Posterior cingulate gyrus (tissue), 11 donors: Measurements from ENCODE around the gene FYCO1.
A peak's percentile ranks its signal among the peaks of the same experiment; 100 is the strongest.

Source experiments
- DNase-seq, 10 donors: peaks; one replicate each; pipeline versions ENCODE4 v3.0.0 to v3.0.0-alpha.2; 2020 to 2021; ENCODE audit warnings: mixed read lengths in 3 of 10
- intact Hi-C: fragments of 100-400 bp; cut with DNase I; formaldehyde crosslinking; loops from one replicate; pipeline ENCODE4 v1.15.1; 2023

The FYCO1 gene

DNA sequence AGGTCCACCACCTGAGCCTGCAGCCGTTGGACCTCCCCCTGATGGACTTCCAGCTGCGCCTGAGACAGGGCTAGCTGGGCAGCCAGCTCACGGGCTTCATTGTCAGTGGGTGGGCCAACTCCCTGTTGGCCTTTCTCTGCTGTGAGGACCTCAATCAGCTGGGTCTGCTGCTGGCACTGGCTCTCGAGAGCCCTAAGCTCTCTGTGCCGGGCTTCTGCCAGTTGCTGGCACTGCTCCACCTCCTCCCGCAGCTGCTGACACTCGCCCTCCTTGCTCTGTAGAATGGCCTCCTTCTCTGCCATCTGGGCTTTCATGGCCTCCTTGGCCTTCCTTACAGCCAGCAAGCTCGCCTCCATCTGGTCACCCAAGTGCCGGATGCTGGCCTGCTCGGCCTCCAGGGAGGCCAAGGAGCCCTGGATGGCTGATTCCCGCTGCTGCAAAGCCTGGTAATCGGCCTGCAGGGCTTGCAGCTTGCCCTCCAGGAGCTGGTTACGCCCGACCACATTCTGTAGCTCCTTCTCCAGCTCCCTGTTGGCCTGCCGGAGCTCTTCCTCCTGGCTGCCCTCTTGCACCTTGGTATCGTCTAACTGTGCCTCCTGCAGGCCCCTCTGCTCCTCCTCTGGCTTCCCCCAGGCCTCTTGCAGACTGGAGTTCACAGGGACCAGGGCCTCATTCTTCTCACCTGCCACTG, 28.5 kb downstream of the FYCO1 start:
- intact Hi-C loops = no loop called here
- peak; percentile 46 to 94 (median 66) for DNase-seq

DNA sequence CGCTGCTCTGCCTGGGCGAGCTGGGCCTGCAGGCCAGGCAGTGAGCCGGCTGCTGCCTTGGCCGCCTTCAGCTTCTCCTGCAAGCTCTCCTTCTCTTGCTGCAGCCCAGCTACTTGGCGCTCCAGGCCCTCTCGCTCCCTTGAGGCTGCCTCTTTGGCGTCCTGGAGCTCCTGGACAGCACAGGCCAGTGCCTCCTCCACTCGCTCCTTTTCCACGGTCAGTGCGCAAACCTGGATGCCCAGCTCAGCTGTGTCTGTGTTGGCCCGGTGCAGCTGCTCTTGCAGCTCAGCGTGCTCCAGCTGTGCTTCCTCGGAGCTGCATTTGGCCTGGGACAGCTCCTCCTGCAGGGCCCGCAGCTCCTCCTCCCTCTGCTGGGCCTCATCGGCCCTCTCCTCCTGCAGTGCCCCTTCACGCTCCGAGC, 29.2 kb downstream of the FYCO1 start:
- peak in 2 of 10 donors; percentile 24 to 82 for DNase-seq
- intact Hi-C loops = no loop called here

DNA sequence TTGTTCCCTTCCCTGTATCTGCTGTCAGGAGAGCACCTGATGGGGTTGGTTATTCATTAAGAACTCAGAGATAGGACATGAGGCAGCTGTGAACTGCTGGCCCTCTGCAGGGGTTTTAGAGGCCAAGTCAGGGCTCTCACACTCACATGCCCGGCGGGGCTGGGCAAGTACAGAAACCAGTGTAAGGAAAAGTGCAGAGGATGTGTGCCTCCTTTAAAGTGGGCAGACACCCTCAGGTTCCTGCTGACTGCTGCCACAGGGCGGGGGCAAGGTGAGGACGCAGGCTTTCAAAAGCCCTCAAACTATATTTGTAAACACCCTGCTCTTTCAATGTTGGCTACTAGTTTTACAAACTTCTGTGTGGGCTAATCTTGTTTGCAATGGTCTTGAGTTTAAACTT, 30.0 kb downstream of the FYCO1 start:
- DNase-seq = peak in 2 of 10 donors; percentile 7 to 71
- intact Hi-C loops = no loop called here

DNA sequence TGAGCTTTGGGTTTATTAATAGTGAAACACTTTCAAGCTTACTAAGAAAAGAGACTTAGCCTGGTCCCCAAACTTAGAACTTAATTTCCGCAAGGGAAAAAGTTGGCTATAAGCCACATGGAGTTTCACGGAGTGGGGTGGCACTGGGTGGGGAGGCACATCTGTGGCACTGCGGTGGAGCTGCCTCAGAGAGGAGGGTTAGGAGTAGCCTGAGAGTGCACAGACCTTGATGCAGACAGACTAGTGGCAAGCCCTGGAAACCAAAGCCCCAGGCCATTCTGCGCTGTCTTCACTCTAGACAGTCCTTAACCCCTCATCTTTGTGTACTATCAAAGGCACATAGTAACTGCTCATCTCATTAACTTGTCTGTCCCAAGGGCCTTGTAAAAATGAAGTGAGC, 30.4 kb downstream of the FYCO1 start:
- intact Hi-C loops = no loop called here
- peak in 2 of 10 donors; percentile 19 to 43 for DNase-seq

DNA sequence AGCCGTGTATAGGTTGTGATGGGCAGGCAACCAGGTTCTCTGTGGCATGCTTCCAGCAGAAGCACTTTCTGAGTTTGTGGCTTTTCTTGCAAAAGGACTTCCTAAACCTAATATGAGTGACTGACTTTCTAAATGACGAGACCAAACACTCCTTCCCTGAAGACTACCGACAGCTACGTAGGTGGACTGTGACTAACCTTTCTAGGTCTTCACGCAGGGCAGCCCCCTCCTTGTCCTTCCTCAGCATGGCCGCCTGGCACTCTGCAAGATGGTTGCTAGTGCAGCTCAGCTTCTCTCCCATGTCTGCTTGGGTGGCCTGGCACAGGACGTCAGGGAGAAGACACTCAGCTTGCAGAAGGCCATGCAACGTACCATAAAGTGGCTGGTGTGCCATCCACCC, 31.5 kb downstream of the FYCO1 start:
- intact Hi-C loops = no loop called here
- peak in 2 of 10 donors; percentile 41 to 66 for DNase-seq

DNA sequence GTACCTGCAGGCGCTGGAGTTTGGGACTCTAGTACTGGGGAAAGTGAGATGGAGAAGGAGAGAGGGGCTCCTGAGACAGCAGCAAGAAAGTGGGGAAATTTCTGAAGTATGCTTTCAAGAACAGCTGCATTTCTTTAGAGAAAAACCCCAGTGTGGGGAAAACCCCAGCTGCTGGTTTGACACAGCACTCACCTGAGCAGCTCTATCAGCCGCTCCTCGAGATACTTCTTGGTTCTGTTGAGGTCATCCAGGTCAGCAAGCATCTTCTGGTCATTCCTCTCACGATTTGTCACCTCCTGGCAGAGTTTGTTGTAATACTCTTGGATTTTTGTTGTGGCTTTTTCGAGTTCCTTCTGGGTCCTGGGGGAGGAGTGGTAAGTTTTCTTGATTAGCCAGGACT, 33.6 kb downstream of the FYCO1 start:
- no peak for DNase-seq
- intact Hi-C loops = no loop called here

DNA sequence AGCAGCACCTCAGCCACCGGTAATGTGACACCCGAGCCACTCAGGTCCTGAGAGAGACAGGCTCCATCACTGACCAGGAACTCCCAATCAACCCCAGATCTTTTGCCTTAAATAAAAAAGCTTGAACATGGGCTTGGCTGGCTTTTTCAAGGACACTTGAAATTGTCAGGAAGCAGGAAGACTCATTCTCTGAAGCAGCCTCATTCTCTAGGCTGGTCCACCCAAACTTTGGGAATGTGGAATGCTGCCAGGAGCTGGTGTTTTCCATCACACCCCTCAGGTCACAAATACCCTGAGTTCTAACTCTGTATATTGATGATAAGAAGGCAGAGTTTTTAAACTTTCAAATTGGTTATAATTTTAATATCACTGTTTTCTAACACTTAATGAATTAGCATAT, 35.3 kb downstream of the FYCO1 start:
- intact Hi-C loops = no loop called here
- DNase-seq = peak in 2 of 10 donors; percentile 21 to 27

DNA sequence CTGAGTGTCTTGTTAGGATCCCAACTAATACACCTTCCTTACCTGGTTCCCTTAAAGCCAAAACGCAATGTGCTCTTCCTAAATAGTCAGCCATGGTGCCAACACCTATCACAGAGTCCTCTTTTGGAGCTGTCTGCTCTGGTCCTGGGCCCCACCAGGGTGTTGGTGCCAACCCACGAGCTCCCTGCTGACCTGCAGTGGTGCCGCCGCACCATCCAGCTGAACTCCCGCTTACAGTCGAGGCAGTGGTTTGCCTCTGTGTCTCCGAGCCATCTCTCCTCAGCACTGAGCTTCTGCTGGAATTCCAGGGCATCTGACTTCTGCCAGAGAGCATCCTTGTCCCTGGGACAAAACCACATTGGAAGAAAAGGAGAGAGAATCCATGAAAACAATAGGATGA, 36.4 kb downstream of the FYCO1 start:
- intact Hi-C loops = no loop called here
- peak in 1 of 10 donors; percentile 77 for DNase-seq

DNA sequence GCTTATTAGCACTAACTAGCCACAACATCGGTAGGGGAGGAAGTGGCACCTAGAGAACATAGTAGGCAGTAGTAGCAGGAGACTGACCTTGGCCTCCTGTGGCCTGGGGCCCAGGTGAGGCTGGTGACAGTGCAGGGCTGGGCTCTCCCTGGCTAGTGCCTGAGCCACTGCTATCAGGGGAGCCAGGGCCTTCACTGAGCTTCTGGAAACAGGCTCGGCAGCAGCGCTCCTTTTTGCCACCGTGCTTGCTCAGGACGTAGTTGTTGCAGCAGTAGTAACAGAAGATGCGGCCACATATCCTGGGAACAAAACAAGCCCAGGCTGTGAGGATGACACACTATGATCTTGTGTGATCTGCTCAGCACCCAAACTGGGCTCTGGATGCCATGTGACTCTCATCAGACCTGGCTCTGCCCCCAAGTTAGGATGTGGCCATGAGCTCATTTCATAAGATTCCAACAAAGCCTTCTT, 37.3 kb downstream of the FYCO1 start:
- no peak for DNase-seq
- intact Hi-C loops = no loop called here

DNA sequence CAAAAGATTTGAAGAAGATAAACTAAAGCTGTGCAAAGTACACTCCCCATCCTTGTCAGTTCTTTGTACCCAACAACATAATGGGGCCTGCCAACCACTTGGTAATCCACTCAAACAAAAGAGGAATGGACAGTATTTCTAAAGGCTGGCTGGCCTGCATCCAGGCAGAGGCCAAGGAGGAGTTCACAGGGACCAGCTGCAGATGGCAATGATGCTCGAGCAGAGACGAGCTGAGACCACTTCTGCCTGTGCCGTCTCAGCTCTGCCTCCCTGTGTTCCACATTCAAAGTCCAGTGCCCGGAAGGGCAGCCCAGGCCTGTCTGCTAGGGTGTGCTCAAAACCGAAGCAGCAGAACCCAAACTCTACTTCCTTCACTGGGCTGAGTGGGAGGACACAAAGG, 38.0 kb downstream of the FYCO1 start:
- intact Hi-C loops = no loop called here
- peak in 8 of 10 donors; percentile 25 to 95 (median 64) for DNase-seq

DNA sequence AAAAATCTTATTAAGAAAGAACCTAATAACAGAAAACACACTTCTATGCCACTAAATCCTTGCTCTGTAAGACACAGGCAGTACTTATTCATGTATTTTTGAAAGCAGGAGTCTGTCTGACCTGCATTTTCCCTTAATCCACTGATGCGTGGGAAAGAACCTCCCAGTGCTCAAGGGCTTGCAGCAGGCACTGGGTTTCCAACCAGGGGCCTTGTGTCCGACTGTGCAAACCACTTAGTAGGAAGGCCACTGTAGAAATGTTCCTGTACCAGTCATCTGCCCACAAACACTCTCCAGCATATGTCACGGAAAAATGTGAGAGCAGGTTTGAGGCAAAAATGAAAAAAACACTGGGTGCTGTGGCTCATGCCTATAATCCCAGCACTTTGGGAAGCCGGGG, 39.9 kb downstream of the FYCO1 start:
- peak in 1 of 10 donors; percentile 8 for DNase-seq

DNA sequence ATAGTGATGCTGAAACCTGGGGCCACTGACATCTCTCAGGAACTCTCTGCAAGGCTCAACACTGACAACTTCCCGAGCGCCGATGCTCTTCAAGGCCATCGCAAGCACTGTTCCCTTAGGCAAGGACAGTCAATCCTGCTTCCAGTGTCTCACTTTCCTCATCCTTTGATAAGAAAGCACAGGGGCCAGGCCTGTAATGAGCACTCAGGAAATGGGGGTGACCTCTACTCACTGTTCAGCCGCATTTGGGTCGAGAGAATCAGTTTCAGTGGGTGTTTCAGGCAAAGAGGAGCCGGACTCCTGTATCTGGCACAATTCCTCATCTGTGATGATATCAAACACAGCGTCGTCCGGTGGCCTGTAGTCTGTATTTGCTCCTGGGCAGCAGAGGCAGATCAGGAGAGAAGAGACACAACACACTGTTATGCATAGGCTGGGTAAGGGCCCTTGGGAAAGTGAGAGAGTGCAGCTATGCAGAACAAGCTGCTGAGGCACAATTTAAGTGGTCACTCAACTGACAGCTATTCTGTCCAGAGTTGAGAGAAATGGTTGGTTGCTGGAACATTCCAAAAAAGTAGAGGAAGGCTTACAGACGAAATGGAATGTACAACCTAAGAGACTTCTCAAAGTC, 40.5 kb downstream of the FYCO1 start:
- intact Hi-C loops = no loop called here

More for the DNA sequence above, 39.9 kb downstream of the FYCO1 start:
- intact Hi-C loops = no loop called here

DNA sequence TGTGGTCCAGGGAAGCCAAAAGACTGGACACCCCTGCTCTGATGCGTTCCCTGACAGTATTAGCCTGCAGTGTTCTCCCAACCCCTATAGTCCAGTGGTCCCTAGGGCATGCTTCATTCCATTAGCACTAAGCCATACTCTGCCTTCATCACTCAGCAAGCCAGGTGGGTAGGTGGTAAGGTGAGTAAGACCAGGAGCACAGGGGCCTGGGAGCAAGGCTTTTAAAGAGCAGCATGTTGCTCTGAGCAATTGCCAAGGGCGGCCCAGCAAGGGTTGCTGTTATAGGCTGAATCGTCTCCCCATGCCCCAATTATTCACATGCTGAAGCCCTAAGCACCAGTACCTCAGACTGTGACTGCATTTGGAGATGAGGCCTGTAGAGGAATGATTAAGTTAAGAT, 41.3 kb downstream of the FYCO1 start:
- DNase-seq = peak in 1 of 10 donors; percentile 39
- intact Hi-C loops = no loop called here

More for the DNA sequence above, 40.5 kb downstream of the FYCO1 start:
- peak in 1 of 10 donors; percentile 20 for DNase-seq

DNA sequence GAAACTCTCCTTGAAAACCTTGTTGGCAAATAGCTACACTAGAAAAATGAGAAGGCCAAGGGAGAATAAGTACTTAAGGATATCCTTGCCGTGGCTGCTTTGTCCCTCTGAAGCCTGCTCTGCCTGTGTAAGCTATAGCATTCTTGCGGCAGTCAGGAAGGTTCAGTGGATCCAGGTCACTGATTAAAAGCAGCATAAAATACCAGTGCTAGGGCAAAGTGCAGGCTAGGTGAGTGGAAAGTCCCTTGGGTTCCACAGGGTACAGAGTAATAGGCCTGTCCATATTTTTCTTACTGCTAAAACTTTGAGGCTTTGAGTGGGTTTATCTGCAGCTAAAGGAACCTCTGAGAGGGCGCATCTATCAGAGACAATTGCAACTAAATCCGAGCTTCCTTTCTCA, 42.1 kb downstream of the FYCO1 start:
- DNase-seq = no peak
- intact Hi-C loops = no loop called here

DNA sequence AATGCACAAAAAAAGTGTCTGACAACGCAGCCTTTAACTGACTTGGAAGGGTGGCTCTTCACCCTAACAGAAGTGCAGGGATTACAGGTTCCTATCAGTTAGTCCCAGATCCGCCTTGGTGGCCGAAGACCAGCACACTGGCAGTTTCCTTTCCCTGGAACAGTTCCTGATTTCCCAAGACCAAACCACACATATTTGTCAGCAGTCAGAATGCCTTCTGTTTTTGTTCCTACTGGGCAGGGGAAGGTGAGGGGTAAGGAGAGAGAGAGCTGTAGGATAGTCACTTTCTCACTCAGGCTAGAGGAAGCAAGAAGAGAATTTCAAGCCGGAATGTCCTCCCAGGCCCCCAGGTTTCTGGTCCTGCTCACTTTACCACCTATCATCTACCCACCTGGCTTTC, 43.2 kb downstream of the FYCO1 start:
- DNase-seq = no peak
- intact Hi-C loops = no loop called here

DNA sequence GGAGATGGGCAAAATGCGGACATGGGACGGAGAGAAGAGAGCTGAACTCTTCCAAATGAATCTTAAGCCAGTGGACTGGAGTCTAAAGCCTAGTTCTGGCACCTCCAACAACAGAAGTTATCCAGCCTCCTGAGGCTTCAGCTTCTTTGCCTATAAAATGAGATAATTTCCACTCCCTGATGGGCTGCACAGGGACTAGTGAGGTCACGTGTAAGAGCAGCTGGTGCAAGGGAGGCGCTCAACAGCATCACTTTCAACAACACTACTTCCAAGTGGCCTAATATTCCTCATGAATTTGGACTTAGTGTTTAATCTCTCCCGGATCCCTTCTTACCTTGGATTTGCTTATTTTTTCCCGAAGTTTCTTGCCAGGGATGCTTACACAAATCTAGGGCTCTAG, 43.7 kb downstream of the FYCO1 start:
- no peak for DNase-seq
- intact Hi-C loops = no loop called here

DNA sequence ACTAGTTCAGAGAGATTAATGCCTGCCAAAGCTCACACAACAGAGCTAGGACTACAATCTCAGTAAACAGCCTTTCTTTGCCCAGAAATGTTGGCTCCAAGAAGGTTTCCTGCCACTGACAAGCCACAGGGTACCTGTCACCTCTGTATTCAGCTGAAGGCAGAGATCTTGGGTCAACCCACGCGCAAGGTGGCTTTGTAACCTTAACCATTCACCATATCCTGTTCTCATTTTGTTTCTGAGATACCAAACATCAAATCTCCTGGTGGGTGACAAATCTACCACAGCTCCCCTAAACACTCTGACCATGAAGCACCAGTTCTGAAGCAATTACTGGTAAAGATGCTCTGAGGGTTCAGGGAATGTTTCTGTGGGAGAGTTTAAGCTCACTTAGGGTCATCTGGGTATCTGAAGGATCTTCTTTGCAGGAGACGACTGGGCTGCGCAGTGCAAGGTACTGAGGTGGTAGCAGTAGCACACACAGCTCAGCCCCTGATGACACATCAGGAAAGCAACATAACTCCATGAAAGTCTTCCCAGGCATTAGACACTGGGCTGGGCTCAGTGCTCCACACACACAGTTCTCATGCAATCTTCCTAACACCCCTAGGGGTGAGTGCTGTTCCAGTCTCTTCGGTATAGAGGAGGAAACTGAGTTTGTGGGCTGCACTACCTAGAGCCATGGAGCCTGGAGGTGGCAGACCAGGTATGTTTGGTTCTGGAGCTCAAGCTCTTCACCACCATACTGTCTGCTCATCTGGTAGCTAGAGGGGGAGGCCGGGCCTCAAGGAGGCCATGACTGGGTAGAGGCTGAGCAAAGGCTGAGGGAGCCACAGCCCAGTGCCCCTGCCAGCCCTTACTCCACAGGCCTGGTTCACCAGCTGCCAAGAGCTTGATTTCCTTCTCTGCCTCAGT, 44.7 kb downstream of the FYCO1 start:
- intact Hi-C loops = no loop called here
- DNase-seq = no peak

DNA sequence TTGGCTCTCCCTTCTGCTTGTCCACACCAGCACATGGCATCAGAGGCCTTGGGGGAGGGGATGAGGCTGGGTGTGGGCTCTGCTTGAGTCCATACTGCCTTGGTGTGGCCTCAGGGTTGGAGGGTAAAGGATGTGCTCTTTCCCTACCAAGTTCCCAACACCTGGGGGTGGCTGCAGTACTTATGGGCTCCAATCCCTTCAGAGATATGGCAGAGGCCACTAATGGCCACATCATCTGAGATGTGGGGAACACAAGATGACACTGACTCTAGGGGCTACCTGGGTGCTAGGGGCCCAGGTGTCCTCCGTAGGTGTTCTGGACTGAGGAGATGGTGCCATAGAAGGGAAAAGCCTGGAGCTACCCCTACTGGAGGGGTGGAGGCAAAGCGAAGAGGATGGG, 45.5 kb downstream of the FYCO1 start:
- intact Hi-C loops = no loop called here
- no peak for DNase-seq

DNA sequence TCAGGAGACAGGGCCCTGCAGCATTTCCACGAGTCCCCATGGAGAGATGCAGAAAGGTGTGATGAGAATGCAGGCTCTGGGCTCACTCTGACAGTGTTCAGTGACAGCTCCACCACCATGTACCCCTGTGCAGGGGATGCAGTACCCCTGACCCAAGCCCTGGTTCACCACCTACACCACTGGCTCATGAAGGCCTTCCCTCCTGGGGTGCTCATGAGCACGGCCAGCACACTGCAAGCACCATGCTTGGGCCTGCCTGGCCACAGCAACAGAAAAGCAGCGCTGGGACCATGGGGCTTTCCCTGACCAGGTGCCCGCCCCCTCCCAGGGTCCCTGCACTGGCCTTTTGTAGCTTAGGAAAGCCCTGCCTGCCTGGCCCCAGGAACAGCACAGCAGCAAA, 46.2 kb downstream of the FYCO1 start:
- no peak for DNase-seq
- intact Hi-C loops = no loop called here

DNA sequence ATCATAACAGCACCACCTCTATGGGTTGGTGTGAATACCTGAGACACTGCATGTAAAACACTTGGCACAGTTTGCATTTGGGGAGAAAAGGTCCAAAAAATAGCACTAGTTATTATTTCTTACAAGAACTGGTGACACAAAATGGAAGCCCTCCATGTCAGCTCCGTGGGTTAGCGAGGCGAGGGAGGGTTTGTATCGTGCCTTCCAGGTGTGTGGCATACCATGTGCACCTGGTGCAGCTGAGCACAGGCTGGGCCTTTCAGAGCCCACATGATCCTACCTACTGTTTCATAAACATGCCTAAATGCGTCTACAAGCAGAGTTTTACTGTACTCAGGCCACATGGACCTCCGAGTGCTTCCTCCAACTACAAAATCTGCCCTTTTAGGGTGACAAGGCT, 46.7 kb downstream of the FYCO1 start:
- no peak for DNase-seq
- intact Hi-C loops = no loop called here

DNA sequence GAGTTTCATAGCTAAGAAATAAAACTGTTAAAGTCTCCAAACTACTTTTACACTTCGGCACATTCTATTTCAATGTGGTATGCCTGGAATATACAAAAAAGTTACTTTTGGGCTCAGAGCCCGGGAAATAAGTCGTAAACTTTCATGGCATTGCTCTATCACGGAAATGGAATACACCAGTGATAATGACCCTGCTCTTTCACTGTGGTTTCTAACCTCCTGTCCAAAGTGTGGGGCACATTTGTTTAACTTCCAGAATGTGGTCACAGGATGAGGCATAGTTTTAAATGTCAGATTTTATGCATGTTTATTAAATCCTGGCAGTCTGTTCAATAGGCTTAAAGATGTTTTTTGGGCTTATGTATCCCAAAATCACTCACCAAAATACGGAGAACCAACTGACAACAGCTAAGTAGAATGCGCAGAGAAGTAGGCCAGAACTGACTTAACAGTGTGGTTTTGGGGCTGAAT, 47.3 kb downstream of the FYCO1 start:
- intact Hi-C loops = no loop called here

More for the DNA sequence above, 47.3 kb downstream of the FYCO1 start:
- no peak for DNase-seq
